Thoracic aorta (tissue), 2 donors: ENCODE results near the gene PISD. TPM values are rescaled to one million over a fixed set of nuclear protein-coding genes. Genes with fewer than 3 reads are reported as not detected.

Source experiments
- ATAC-seq: fragments of 150-250 bp; one replicate; pipeline ENCODE4 v1.8.0; 2017; ENCODE audit warnings: low read depth; ENCODE audit not compliant: insufficient number of reproducible peaks, low FRiP score
- DNase-seq: peaks from one replicate; pipeline ENCODE4 v3.0.0-alpha.2; 2020; ENCODE audit warnings: low spot score
- H3K27ac ChIP-seq, 2 donors: fragments of 200-600 bp; sonication (generic); 1 replicate in 1 of 2; 2 replicates in 1 of 2; pipeline ENCODE4 v1.5.1; 2016; ENCODE audit warnings: mild to moderate bottlenecking in 2 of 2, moderate library complexity in 2 of 2
- H3K27me3 ChIP-seq: fragments of 200-600 bp; sonication (generic); replicated peaks from 2 replicates; pipeline ENCODE4 v1.6.0; 2016; ENCODE audit warnings: mild to moderate bottlenecking; ENCODE audit not compliant: insufficient read depth
- H3K36me3 ChIP-seq: fragments of 200-600 bp; sonication (generic); one replicate; pipeline ENCODE4 v1.5.1; 2016
- H3K4me1 ChIP-seq, 2 donors: fragments of 200-600 bp; sonication (generic); 1 replicate in 1 of 2; 2 replicates in 1 of 2; pipeline versions ENCODE4 v1.5.1 to v1.6.0; 2016; ENCODE audit warnings: low read depth in 2 of 2, mild to moderate bottlenecking in 1 of 2; ENCODE audit not compliant: control insufficient read depth in 1 of 2
- H3K4me3 ChIP-seq: fragments of 200-600 bp; sonication (generic); 2 replicates; pipeline ENCODE4 v1.5.1; 2016; ENCODE audit warnings: mild to moderate bottlenecking
- H3K9me3 ChIP-seq: fragments of 200-600 bp; sonication (generic); 2 replicates; pipeline ENCODE4 v1.5.1; 2016
- CTCF ChIP-seq: fragments of 200-600 bp; sonication (generic); IDR thresholded peaks from one replicate; pipeline ENCODE4 v1.5.1; 2019; ENCODE audit warnings: antibody characterized with exemption
- total RNA-seq, 2 donors: library from RNA; depleted of rRNA; stranded (reverse); fragments of >200 nt; gene quantifications; one replicate each; pipeline versions ENCODE4 v1.1.0 to v1.2.3, GENCODE V29; 2016

Gene PISD
- total RNA-seq, 2 donors from 2014 or later, result 41.4 to 54.9 TPM

GRCh38 chr22:31618057-31618456, 44.0 kb downstream of the PISD start:
- Histone ChIP-seq H3K4me1 (no peaks in the 10 kb centered on the region), H3K27ac (no peak overlapping the region), H3K4me3 (no peak overlapping the region), H3K36me3 (peaks cover 32% of the 10 kb centered on the region), H3K9me3 (no peaks in the 10 kb centered on the region), H3K27me3 (no peaks in the 10 kb centered on the region)
- no peak for TF ChIP-seq CTCF
- ATAC-seq (no peak), DNase-seq (no peak)

DNA sequence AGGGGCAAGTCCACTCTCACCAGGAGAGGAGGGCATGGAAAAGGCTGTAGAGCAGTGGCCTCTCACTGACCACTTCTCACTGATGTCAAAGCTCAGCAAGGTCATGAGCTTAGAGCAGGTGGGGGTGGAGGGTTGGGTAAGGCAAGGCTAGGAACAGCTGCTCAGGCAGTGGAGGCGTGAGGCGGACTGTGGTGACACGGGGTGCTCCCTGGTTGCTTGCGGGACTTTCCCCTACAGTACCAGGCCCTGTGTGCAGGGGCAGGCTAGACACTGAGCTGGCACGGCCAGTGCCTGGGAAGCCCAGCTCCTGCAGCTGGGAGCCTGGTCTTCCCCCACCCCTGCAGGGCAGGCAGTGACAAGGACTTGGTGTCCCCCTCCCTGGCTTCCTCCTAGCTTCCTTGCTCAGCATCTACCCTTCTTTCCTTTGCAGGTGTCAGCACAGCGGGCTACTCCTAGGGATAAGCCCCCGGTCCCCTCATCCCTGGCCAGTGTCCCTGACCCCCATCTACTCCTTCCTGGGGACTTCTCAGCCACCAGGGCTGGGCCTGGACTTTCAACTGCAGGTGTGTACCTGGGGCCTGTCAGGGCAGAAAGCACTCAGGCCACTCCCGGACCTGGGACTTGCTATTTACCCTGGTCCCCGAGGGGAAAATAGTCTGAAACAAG, 45.6 kb downstream of the PISD start:
- ATAC-seq (no peak), DNase-seq (no peak)
- Histone ChIP-seq H3K27ac (no peak overlapping the region), H3K4me3 (no peak overlapping the region), H3K36me3 (peaks cover 31% of the 10 kb centered on the region), H3K9me3 (no peaks in the 10 kb centered on the region), H3K27me3 (no peaks in the 10 kb centered on the region), H3K4me1 (no peaks in the 10 kb centered on the region)
- TF ChIP-seq CTCF, result no peak

DNA sequence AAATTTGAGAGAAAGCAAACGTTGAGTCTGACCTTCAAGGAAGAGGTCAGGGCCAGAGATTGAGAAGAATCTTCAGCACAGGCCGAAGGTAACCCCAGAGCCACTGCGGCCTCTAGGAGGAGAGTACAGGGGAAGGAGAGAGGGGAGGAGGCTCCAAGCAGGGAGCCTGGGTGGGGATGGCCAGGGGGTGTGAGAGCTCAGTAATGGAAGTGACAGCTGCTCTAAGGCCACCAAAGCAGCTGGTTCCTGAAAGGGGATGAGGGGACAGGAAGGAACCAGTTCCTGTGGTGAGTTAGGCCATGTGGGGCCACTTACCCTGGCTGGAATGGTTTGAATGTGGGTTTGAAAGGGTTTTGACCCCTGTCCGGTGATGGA, 46.1 kb downstream of the PISD start:
- no peaks in the 10 kb centered on the region for H3K4me1 ChIP-seq
- no peak for TF ChIP-seq CTCF
- no peak overlapping the region for H3K27ac ChIP-seq
- DNase-seq (no peak), ATAC-seq (no peak)
- no peak overlapping the region for H3K4me3 ChIP-seq
- peaks cover 32% of the 10 kb centered on the region for H3K36me3 ChIP-seq
- no peaks in the 10 kb centered on the region for H3K27me3 ChIP-seq
- H3K9me3 ChIP-seq, result no peaks in the 10 kb centered on the region

DNA sequence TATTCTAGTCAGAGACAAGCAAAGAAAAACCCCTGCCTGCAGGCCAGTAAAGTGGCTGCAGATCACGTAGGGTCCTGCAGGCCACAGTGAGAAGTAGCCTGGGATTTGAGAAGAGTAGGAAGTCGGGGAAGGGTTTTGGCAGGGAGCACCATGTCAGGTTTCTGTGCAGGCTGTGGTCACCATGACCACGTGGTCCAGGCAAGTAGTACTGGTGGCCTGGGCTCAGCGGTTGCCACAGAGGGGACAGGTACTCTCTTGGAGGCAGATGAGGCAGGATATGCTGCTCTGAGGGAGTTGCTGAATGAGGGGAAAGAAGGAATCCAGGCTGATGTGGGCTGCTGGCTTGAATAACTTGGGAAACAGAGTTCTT, 46.5 kb downstream of the PISD start:
- peaks cover 28% of the 10 kb centered on the region for H3K36me3 ChIP-seq
- DNase-seq (no peak), ATAC-seq (no peak)
- H3K27me3 ChIP-seq, result no peaks in the 10 kb centered on the region
- H3K9me3 ChIP-seq, result no peaks in the 10 kb centered on the region
- H3K4me3 ChIP-seq, result no peak overlapping the region
- H3K4me1 ChIP-seq, result no peaks in the 10 kb centered on the region
- no peak for TF ChIP-seq CTCF
- no peak overlapping the region for H3K27ac ChIP-seq

- Histone ChIP-seq H3K4me1 (no peaks in the 10 kb centered on the region), H3K9me3 (no peaks in the 10 kb centered on the region), H3K36me3 (peaks cover 27% of the 10 kb centered on the region), H3K4me3 (no peak overlapping the region), H3K27ac (no peak overlapping the region), H3K27me3 (no peaks in the 10 kb centered on the region)
- no peak for TF ChIP-seq CTCF
- ATAC-seq (no peak), DNase-seq (no peak)
Observed at GRCh38 chr22:31614781-31615490, 47.1 kb downstream of the PISD start.
